Left ventricle myocardium inferior (tissue), 1 donor: Measurements from ENCODE around the gene PPP5C. TPM values are rescaled to one million over a fixed set of nuclear protein-coding genes. Genes with fewer than 3 reads are reported as not detected.

ENCODE experiments used
- DNase-seq: peaks from one replicate; pipeline ENCODE4 v3.0.0-alpha.2; 2020
- H3K27ac ChIP-seq: fragments of 200-600 bp; replicated peaks from 2 replicates; pipeline ENCODE4 v1.8.0; 2021
- H3K27me3 ChIP-seq: fragments of 200-600 bp; 2 replicates; pipeline ENCODE4 v1.8.0; 2021; ENCODE audit warnings: low read depth
- H3K36me3 ChIP-seq: fragments of 200-600 bp; 2 replicates; pipeline ENCODE4 v1.8.0; 2021
- H3K4me1 ChIP-seq: fragments of 200-600 bp; 2 replicates; pipeline ENCODE4 v1.8.0; 2021
- H3K4me3 ChIP-seq: fragments of 200-600 bp; 2 replicates; pipeline ENCODE4 v1.8.0; 2021; ENCODE audit warnings: mild to moderate bottlenecking, moderate library complexity
- H3K9me3 ChIP-seq: fragments of 200-600 bp; replicated peaks from 2 replicates; pipeline ENCODE4 v1.8.0; 2021
- CTCF ChIP-seq: fragments of 200-600 bp; IDR thresholded peaks from 2 replicates; pipeline ENCODE4 v1.8.0; 2021; ENCODE audit warnings: antibody characterized with exemption, mild to moderate bottlenecking, borderline replicate concordance
- intact Hi-C: fragments of 100-400 bp; cut with micrococcal nuclease; formaldehyde crosslinking; loops from one replicate; pipeline ENCODE4 v1.11.0; 2022
- total RNA-seq: library from RNA; stranded (reverse); fragmentation: NEBNext Ultra II Directional; extraction: Animal tissue kit (Norgen Biotek cat#: 25700); gene quantifications from one replicate; pipeline ENCODE4 v1.2.1, GENCODE V29; 2021
- donor health status: DM: no; HTN: yes; CAD: no; lungs with severe emphysema.

The PPP5C gene
- total RNA-seq, 1 donor from 2014 or later = 70.8 TPM

GRCh38 chr19:46423188-46423587 is 76.3 kb downstream of the PPP5C start:
- DNase-seq = no peak
- H3K9me3 ChIP-seq = no peaks in the 10 kb centered on the region
- H3K27ac ChIP-seq = no peak overlapping the region
- no peak overlapping the region for H3K4me3 ChIP-seq
- peaks cover 25% of the 10 kb centered on the region for H3K27me3 ChIP-seq
- intact Hi-C loops = no loop called here
- no peak for TF ChIP-seq CTCF
- H3K36me3 ChIP-seq = no peaks in the 10 kb centered on the region
- H3K4me1 ChIP-seq = peaks cover 21% of the 10 kb centered on the region

GRCh38 chr19:46426035-46426505 is 79.2 kb downstream of the PPP5C start:
- H3K4me1 ChIP-seq = peaks cover 31% of the 10 kb centered on the region
- no peaks in the 10 kb centered on the region for H3K36me3 ChIP-seq
- H3K27me3 ChIP-seq = peaks cover 29% of the 10 kb centered on the region
- peak overlapping the region; percentile 72 for H3K4me3 ChIP-seq
- H3K27ac ChIP-seq = peak overlapping the region; percentile 70
- no peak for DNase-seq
- no peak for TF ChIP-seq CTCF
- H3K9me3 ChIP-seq = no peaks in the 10 kb centered on the region
- intact Hi-C loops = no loop called here

GRCh38 chr19:46426506-46427162 is 79.7 kb downstream of the PPP5C start:
- Histone ChIP-seq H3K4me1 (peaks cover 31% of the 10 kb centered on the region), H3K4me3 (peak overlapping the region; percentile 72), H3K27ac (peak overlapping the region; percentile 70), H3K36me3 (no peaks in the 10 kb centered on the region), H3K27me3 (peaks cover 29% of the 10 kb centered on the region), H3K9me3 (no peaks in the 10 kb centered on the region)
- intact Hi-C loops = no loop called here
- DNase-seq = peak; percentile 82
- no peak for TF ChIP-seq CTCF

GRCh38 chr19:46427518-46428045 is 80.7 kb downstream of the PPP5C start:
- no peak for TF ChIP-seq CTCF
- peaks cover 27% of the 10 kb centered on the region for H3K27me3 ChIP-seq
- H3K4me3 ChIP-seq = no peak overlapping the region
- no peak overlapping the region for H3K27ac ChIP-seq
- no peak for DNase-seq
- H3K9me3 ChIP-seq = no peaks in the 10 kb centered on the region
- H3K4me1 ChIP-seq = peaks cover 31% of the 10 kb centered on the region
- intact Hi-C loops = no loop called here
- no peaks in the 10 kb centered on the region for H3K36me3 ChIP-seq

- Histone ChIP-seq H3K9me3 (no peaks in the 10 kb centered on the region), H3K4me1 (peaks cover 31% of the 10 kb centered on the region), H3K4me3 (peak within 1 kb of the TSS; percentile 32), H3K27me3 (peaks cover 26% of the 10 kb centered on the region), H3K36me3 (no peaks in the 10 kb centered on the region), H3K27ac (no peak within 1 kb of the TSS)
- TF ChIP-seq CTCF = no peak
- DNase-seq = peak; percentile 75
- intact Hi-C loops = no loop called here
Measured at GRCh38 chr19:46428239-46429135, 81.6 kb downstream of the PPP5C start, which contains the start of gene PNMA8C. TSS of gene PNMA8C (minus strand) at chr19:46428936. CDS start at chr19:46428359, 577 bp downstream.
